ENCODE measurements around the gene ZBTB7C.

The ZBTB7C gene

DNA sequence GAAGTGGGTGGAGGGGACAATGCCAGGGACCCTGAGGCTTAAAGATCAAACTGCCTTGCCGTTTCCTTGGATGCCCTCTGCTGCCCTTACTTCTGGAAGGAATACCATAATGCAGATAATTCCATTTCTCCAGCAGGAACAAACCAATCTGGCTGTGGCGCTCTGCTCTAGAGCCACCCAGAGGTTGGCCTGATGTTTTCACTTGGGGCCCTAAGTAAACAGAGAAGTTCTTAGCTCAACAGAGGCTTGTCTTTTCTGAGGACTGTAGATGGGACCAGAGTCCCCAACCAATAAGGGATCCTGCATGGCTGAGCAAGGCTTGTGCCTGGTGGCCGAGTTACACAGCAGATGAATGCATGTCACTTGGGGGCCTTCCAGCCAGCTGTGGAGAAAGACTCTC lies 230.2 kb downstream of the ZBTB7C start:
- no peak for DNase-seq (ENCODE audit: low read depth)
- H3K4me3 ChIP-seq (ENCODE audit: control insufficient read depth, low read depth, low read length): no peak overlapping the region
- no peak for TF ChIP-seq CTCF (IDR thresholded peaks at IDR 0.05; ENCODE audit: control insufficient read depth, insufficient read depth, low read depth, low read length, missing control alignments)

DNA sequence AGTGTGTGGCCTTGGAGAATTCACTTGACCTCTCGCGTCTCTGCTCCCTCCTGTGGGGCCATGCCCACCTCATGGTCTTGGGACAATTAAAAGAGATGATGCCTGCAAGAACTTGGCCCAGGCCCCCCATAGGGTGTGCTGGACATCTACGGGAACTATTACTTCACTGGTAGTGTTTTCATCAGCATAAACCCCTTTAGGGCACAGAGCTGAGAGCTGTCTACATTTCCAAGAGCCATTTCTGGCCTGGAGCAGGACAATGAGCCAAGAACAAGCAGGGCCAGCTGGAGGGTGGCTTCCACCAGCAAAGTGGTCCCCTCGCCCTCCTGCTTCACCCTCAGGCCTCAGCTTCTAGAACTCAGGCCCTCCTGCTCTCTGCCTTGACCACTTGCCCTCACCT lies 232.3 kb downstream of the ZBTB7C start:
- no peak overlapping the region for H3K4me3 ChIP-seq (ENCODE audit: control insufficient read depth, low read depth, low read length)
- TF ChIP-seq CTCF (IDR thresholded peaks at IDR 0.05; ENCODE audit: control insufficient read depth, insufficient read depth, low read depth, low read length, missing control alignments): no peak
- DNase-seq (ENCODE audit: low read depth): no peak

GRCh38 chr18:48173557-48173956 lies 235.6 kb downstream of the ZBTB7C start:
- DNase-seq (ENCODE audit: low read depth): no peak
- TF ChIP-seq CTCF (IDR thresholded peaks at IDR 0.05; ENCODE audit: control insufficient read depth, insufficient read depth, low read depth, low read length, missing control alignments): no peak

DNA sequence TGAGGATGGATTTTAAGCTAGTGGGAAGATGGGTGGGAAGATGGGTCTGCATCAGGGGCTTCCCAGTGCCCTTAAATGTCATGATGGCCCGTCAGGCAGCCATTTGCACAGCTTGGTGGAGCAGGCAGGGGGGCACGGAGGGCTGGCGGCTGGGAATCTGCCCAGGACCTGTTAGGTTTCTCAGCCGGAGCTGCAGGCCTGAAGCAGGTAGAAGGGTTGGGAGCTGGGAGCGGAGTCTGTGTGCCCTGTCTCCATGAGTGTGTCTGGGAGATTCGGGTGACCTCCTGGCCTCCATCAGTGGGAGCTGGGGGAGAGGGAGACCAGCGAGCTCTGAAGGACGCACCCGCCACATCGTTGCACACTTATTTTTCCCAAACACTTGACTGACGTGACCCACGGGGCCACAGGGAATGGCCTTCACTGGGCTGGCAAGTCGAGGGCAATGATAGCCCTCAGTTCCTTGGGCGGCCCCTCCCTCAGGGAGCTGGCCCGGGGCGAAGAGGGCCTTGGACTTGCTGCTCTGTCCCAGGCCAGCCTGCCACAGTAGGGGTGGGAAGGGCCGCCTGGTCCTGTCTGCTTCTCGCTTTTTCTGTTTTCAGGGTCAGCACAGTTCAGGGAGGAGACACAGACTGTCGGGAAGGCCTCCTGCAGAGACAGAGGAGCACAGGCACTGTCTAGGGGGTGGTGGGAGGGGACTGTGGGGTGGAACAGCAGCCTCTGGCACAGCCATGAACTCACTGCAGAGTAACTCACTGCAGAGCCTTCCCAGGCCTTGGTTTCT lies 236.8 kb downstream of the ZBTB7C start:
- DNase-seq (ENCODE audit: low read depth): no peak
- no peak overlapping the region for H3K4me3 ChIP-seq (ENCODE audit: control insufficient read depth, low read depth, low read length)
- TF ChIP-seq CTCF (IDR thresholded peaks at IDR 0.05; ENCODE audit: control insufficient read depth, insufficient read depth, low read depth, low read length, missing control alignments): no peak

More at GRCh38 chr18:48173557-48173956, 235.6 kb downstream of the ZBTB7C start:
- no peak overlapping the region for H3K4me3 ChIP-seq (ENCODE audit: control insufficient read depth, low read depth, low read length)

- DNase-seq (ENCODE audit: low read depth): no peak
- no peak for TF ChIP-seq CTCF (IDR thresholded peaks at IDR 0.05; ENCODE audit: control insufficient read depth, insufficient read depth, low read depth, low read length, missing control alignments)
- no peak overlapping the region for H3K4me3 ChIP-seq (ENCODE audit: control insufficient read depth, low read depth, low read length)
Observed at GRCh38 chr18:48171490-48172188, 237.5 kb downstream of the ZBTB7C start.

DNA sequence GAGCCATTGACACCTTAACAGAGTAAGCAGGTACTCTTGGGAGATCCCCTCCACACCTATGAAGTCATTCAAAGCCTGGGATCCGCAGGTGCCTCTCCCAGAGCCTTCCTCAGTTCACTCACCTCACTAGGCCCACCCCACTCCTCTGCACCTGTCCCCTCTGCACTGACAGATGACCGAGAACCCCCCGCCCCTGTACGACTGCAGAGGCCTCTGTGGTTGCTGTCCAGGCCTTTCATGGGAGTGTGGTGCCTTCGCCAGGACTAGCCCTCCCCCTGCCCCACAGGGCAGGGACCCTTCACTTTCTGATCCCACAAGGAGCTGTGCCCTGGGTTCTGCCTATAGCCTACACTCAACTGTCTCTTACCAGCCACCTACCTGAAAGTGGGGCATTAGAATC lies 238.5 kb downstream of the ZBTB7C start:
- TF ChIP-seq CTCF (IDR thresholded peaks at IDR 0.05; ENCODE audit: control insufficient read depth, insufficient read depth, low read depth, low read length, missing control alignments): no peak

More for the DNA sequence above, 238.5 kb downstream of the ZBTB7C start:
- no peak for DNase-seq (ENCODE audit: low read depth)
- H3K4me3 ChIP-seq (ENCODE audit: control insufficient read depth, low read depth, low read length): no peak overlapping the region
